A673 (cell line): ENCODE measurements around the gene USP26. TPM values are rescaled to one million over a fixed set of nuclear protein-coding genes. Genes with fewer than 3 reads are reported as not detected.

Source experiments
- BruUV-seq: library from RNA; stranded (reverse); fragments of 400-500 nt; replicated peaks from 2 replicates; lab custom pipeline; 2021; lab: Mats Ljungman, UMichigan
- CTCF ChIA-PET: fragments of 300-600 bp; sonication (Branson Sonifier 250); formaldehyde crosslinking; loops from one replicate; lab custom pipeline; 2022; ENCODE audit warnings: antibody characterized with exemption; lab: Charles Lee
- POLR2A ChIA-PET: fragments of 300-600 bp; sonication (Branson Sonifier 250); formaldehyde crosslinking; loops from one replicate; lab custom pipeline; 2022; ENCODE audit warnings: antibody characterized with exemption; ENCODE audit not compliant: low non-redundant PET; lab: Charles Lee
- DNase-seq: peaks from one replicate; pipeline ENCODE4 v3.0.0-alpha.2; 2015; ENCODE audit warnings: low spot score
- H3K27ac ChIP-seq: fragments of 200-600 bp; sonication (generic); 2 replicates; pipeline ENCODE4 v1.5.1; 2016; ENCODE audit warnings: mixed run types, low read depth, mild to moderate bottlenecking, mixed read lengths, antibody characterized with exemption, low read length; ENCODE audit not compliant: poor library complexity, severe bottlenecking
- H3K27me3 ChIP-seq: fragments of 200-600 bp; sonication (generic); replicated peaks from 2 replicates; pipeline ENCODE4 v1.6.1; 2017; ENCODE audit warnings: mixed run types, low read depth, mild to moderate bottlenecking, mixed read lengths, antibody characterized with exemption, low read length; ENCODE audit not compliant: insufficient read depth, poor library complexity
- H3K36me3 ChIP-seq: fragments of 200-600 bp; sonication (generic); 2 replicates; pipeline ENCODE4 v1.6.1; 2016; ENCODE audit warnings: mixed run types, mild to moderate bottlenecking, mixed read lengths, antibody characterized with exemption, low read length; ENCODE audit not compliant: insufficient read depth, poor library complexity, severe bottlenecking
- H3K4me1 ChIP-seq: fragments of 200-600 bp; sonication (generic); 2 replicates; pipeline ENCODE4 v1.6.1; 2017; ENCODE audit warnings: mixed run types, mild to moderate bottlenecking, mixed read lengths, antibody characterized with exemption, low read length; ENCODE audit not compliant: insufficient read depth, poor library complexity, severe bottlenecking
- H3K4me3 ChIP-seq: fragments of 200-600 bp; sonication (generic); 2 replicates; pipeline ENCODE4 v1.5.1; 2016; ENCODE audit warnings: low read depth, mixed run types, mild to moderate bottlenecking, mixed read lengths, low read length; ENCODE audit not compliant: poor library complexity, severe bottlenecking
- H3K9me3 ChIP-seq: fragments of 200-600 bp; sonication (generic); 2 replicates; pipeline ENCODE4 v1.6.1; 2016; ENCODE audit warnings: mixed run types, low read depth, mild to moderate bottlenecking, mixed read lengths, antibody characterized with exemption, low read length; ENCODE audit not compliant: poor library complexity, severe bottlenecking
- EZH2 ChIP-seq: fragments of 200-600 bp; sonication (generic); IDR thresholded peaks from 2 replicates; pipeline ENCODE4 v1.6.1; 2017; ENCODE audit warnings: borderline replicate concordance, low read depth, mild to moderate bottlenecking, mixed read lengths, antibody characterized with exemption, low read length; ENCODE audit not compliant: poor library complexity, severe bottlenecking
- intact Hi-C: fragments of 100-400 bp; cut with micrococcal nuclease; formaldehyde crosslinking; loops from one replicate; pipeline ENCODE4 v1.10.0; 2022; ENCODE audit not compliant: unreplicated experiment
- total RNA-seq: library from RNA; stranded (reverse); gene quantifications from 2 replicates; pipeline ENCODE4 v1.2.3, GENCODE V29; 2021
- TF ChIP-seq, protein P1 (sequence below): fragments of 300-800, 200-600 bp; sonication (generic); conservative IDR thresholded peaks from 2 replicates; pipeline ENCODE4 v1.5.1; 2017; ENCODE audit warnings: low read depth, mild to moderate bottlenecking, antibody characterized with exemption, low read length, moderate library complexity, mixed read lengths

USP26 gene
- total RNA-seq, 1 experiment from 2014 or later = not detected

DNA sequence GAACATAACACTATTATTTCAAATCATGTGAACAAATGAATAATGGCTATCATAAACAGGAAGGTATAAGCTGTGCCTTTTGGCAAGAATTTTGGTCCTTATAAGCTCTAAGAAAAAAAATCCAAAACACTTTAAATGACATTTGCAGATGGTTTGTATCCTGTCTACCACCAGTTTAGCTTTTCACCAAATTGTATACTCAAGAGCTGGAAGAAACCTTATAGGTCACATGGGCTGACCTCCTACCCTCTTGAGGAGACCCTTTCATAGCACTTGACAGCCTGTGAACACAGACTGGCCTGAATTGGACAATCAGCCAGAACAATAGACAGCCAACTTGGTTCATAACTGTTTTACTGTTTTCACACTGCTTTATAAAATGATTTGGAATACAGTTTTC lies 24.3 kb downstream of the USP26 start:
- intact Hi-C loops = no loop called here
- no peak for DNase-seq
- no TSS peak for BruUV-seq
- ChIA-PET CTCF (no interaction called here), POLR2A (no interaction called here)
- Histone ChIP-seq H3K27ac (no peak overlapping the region), H3K4me1 (no peaks in the 10 kb centered on the region), H3K36me3 (no peaks in the 10 kb centered on the region), H3K4me3 (no peak overlapping the region), H3K9me3 (no peaks in the 10 kb centered on the region), H3K27me3 (no peaks in the 10 kb centered on the region)
- TF ChIP-seq, protein P1, sequence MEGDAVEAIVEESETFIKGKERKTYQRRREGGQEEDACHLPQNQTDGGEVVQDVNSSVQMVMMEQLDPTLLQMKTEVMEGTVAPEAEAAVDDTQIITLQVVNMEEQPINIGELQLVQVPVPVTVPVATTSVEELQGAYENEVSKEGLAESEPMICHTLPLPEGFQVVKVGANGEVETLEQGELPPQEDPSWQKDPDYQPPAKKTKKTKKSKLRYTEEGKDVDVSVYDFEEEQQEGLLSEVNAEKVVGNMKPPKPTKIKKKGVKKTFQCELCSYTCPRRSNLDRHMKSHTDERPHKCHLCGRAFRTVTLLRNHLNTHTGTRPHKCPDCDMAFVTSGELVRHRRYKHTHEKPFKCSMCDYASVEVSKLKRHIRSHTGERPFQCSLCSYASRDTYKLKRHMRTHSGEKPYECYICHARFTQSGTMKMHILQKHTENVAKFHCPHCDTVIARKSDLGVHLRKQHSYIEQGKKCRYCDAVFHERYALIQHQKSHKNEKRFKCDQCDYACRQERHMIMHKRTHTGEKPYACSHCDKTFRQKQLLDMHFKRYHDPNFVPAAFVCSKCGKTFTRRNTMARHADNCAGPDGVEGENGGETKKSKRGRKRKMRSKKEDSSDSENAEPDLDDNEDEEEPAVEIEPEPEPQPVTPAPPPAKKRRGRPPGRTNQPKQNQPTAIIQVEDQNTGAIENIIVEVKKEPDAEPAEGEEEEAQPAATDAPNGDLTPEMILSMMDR = no peak
- no peak for TF ChIP-seq EZH2

DNA sequence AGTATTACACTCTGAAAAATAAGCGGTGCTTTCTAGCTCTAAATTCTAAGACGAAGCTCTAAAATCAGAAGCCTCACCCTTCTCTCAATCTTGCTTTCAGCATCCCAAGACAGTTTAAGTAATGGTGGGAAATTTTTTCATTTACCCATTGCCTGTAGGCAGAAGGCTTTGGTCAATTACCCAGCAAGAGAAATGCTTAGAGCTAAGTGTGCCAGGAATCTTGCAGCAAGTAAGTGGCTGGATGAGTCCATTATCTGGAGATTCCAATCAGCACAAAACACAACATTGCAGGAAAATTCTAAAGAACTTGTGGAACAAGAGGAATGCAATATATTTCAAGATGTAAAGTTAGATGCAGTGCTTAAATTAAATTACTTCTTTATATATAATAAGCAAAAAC lies 28.4 kb downstream of the USP26 start:
- no TSS peak for BruUV-seq
- H3K27ac ChIP-seq = no peak overlapping the region
- no peak for DNase-seq
- ChIA-PET CTCF (no interaction called here), POLR2A (no interaction called here)
- H3K4me1 ChIP-seq = no peaks in the 10 kb centered on the region
- H3K9me3 ChIP-seq = no peaks in the 10 kb centered on the region
- TF ChIP-seq EZH2 = no peak
- TF ChIP-seq, protein P1 = no peak
- no peaks in the 10 kb centered on the region for H3K27me3 ChIP-seq
- intact Hi-C loops = no loop called here
- no peaks in the 10 kb centered on the region for H3K36me3 ChIP-seq
- no peak overlapping the region for H3K4me3 ChIP-seq

DNA sequence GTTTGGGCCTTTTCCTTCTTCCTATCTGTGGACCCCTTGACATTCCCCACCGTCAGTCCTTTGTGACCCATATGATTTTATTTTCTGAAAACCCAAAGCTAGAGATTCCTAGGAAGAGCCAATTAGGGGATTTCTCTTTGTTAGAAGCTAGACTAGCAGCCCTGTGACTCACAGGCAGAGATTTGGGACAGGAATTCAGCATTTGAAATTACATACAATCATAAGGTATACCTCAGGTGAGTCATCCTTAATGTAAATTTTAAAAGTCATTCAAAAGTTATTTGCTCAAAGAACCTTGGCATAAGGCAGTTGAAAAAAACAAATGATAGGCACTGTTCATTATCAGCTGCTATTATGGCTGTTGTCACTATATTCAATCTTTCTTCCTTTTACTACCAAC lies 40.6 kb downstream of the USP26 start:
- TF ChIP-seq EZH2 = no peak
- TF ChIP-seq, protein P1 = no peak
- H3K27ac ChIP-seq = no peak overlapping the region
- POLR2A ChIA-PET = no interaction called here
- no peak overlapping the region for H3K4me3 ChIP-seq
- no peaks in the 10 kb centered on the region for H3K36me3 ChIP-seq
- H3K27me3 ChIP-seq = no peaks in the 10 kb centered on the region
- H3K9me3 ChIP-seq = no peaks in the 10 kb centered on the region
- intact Hi-C loops = no loop called here
- no TSS peak for BruUV-seq
- DNase-seq = no peak
- no peaks in the 10 kb centered on the region for H3K4me1 ChIP-seq
- CTCF ChIA-PET = no interaction called here
